C4-2B (cell line): ENCODE results near the gene FAM227B.

ENCODE experiments used
- H3K27ac ChIP-seq: fragments of 450-650 bp; 2 replicates; pipeline ENCODE4 v1.5.1; 2017
- ZFX ChIP-seq: fragments of 450-650 bp; IDR thresholded peaks from 2 replicates; pipeline ENCODE4 v1.6.1; 2017
- TF ChIP-seq, protein P1 (sequence below): fragments of 450-650 bp; conservative IDR thresholded peaks from 2 replicates; pipeline ENCODE4 v1.5.1; 2017; ENCODE audit warnings: mild to moderate bottlenecking

Gene FAM227B

DNA sequence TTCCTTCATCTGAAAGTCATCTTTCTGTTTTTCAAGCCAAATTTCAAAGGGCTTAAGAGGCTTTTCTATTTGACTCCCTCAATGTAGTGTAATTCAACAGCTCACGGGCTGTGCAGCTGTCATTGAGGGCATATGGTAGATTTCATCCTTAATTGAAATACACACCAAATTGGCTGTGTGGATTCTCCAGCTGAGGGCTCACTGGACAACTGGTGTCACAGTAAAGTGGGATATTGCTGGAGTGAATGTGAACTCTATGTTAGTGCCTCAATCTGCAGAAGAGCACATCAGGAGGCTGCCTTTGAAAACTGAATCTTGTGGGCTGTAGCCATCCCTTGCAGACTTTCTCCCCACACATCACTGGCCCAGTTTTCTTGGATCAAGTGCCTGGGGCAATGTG lies 330.4 kb downstream of the FAM227B start:
- no peak overlapping the region for H3K27ac ChIP-seq
- no peak for TF ChIP-seq ZFX
- TF ChIP-seq, protein P1, sequence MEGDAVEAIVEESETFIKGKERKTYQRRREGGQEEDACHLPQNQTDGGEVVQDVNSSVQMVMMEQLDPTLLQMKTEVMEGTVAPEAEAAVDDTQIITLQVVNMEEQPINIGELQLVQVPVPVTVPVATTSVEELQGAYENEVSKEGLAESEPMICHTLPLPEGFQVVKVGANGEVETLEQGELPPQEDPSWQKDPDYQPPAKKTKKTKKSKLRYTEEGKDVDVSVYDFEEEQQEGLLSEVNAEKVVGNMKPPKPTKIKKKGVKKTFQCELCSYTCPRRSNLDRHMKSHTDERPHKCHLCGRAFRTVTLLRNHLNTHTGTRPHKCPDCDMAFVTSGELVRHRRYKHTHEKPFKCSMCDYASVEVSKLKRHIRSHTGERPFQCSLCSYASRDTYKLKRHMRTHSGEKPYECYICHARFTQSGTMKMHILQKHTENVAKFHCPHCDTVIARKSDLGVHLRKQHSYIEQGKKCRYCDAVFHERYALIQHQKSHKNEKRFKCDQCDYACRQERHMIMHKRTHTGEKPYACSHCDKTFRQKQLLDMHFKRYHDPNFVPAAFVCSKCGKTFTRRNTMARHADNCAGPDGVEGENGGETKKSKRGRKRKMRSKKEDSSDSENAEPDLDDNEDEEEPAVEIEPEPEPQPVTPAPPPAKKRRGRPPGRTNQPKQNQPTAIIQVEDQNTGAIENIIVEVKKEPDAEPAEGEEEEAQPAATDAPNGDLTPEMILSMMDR = no peak

DNA sequence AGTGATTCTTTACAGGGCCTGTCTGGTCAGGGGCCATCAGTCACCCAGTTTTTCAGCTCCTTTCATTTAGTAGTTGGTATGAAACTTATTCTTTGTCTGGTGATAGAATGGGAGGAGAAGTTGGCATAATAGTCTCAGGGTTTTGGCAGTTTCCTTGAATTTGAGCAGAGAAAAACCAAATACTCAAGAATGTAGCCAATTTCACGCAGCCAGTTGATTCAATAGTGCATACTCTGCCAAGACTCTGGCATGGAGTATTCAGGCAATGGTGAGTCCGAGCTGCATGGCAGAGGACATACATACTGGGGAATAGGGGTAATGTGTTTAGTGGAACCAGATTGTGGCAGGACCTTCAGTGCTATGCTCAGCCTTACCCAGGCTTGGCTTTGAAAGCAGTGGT lies 332.2 kb downstream of the FAM227B start:
- H3K27ac ChIP-seq = no peak overlapping the region
- TF ChIP-seq, protein P1 = no peak
- TF ChIP-seq ZFX = no peak

GRCh38 chr15:49287481-49287880 lies 333.1 kb downstream of the FAM227B start:
- no peak for TF ChIP-seq ZFX
- TF ChIP-seq, protein P1 = no peak
- H3K27ac ChIP-seq = no peak overlapping the region

DNA sequence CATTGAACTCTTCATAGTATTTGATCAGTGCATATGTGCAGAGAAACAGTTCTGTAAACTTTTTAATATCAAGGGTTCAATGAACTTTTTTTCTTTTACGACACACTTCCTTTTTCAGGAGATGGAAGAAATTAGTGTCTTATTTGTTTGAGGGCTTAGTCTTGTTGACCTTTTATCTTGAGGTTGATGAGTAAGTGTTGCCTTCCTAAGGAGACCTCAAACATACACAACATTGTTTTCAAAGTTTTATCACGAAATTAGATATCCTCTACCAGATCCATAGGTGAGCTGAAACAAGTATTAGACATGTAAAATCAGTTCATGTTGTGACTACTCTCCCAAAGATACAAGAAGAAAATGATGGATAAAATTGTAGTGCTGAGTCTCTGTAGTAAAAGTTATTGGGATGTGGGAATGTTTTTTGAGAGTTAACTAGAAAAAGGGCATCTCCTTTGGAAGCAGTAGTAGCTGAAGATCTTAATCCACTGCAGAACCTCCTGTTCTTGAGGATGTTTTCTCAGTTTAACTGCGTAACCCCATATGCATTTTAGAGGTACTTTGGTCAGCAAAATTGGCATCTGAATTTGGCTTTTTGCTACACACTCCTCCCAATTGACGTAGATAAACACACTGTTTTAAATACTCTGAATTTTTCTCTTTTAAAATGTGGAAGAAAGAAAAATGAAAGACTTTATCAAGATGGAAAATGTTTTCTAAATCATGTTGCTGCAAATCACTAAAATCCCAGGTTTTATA lies 333.8 kb downstream of the FAM227B start:
- TF ChIP-seq, protein P1 = no peak
- TF ChIP-seq ZFX = no peak
- H3K27ac ChIP-seq = no peak overlapping the region

DNA sequence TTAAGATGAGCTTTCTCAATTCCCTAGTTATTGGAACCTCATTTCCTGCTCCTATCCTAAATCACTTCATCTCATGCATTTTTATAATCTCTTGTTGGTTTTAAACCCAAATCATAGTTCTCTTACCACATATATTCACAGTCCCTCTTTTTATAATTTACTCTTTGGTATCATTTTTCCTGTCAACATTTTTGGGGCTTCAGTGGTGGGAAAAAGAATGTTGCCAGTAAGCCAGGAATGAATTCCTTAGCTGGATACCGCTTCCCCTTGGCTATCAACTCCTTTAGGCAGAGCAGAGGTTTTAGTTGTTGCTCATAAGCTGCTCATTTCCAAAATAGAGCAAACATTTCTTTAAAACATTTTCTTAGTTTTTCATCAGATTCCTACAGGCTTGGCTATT lies 338.3 kb downstream of the FAM227B start:
- TF ChIP-seq, protein P1 = no peak
- no peak for TF ChIP-seq ZFX
- no peak overlapping the region for H3K27ac ChIP-seq

GRCh38 chr15:49279521-49280456 lies 340.8 kb downstream of the FAM227B start:
- no peak overlapping the region for H3K27ac ChIP-seq
- TF ChIP-seq ZFX = no peak
- TF ChIP-seq, protein P1 = no peak

DNA sequence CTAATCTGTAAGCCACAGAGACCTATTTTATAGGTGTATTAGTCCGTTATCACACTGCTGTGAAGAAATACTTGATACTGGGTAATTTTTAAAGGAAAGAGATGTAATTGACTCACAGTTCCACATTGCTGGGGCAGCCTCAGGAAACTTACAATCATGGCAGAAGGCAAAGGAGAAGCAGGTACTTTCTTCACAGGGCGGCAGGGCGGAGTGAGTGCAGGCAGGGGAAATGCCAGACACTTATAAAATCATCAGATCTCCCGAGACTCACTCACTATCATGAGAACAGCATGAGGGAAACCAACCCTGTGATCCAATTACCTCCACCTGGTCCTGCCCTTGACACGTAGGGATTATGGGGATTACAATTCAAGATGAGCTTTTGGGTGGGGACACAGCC lies 341.9 kb downstream of the FAM227B start:
- no peak overlapping the region for H3K27ac ChIP-seq
- TF ChIP-seq, protein P1 = no peak
- no peak for TF ChIP-seq ZFX
